NCI-H2107 treated with DMSO at 0.1 percent for 48 hours (cell line): ENCODE measurements around the gene FCHO2.

Experiments
- DNase-seq: peaks from one replicate; lab custom pipeline; 2025; ENCODE audit not compliant: unreplicated experiment; lab: John Stamatoyannopoulos, UW

Gene FCHO2

DNA sequence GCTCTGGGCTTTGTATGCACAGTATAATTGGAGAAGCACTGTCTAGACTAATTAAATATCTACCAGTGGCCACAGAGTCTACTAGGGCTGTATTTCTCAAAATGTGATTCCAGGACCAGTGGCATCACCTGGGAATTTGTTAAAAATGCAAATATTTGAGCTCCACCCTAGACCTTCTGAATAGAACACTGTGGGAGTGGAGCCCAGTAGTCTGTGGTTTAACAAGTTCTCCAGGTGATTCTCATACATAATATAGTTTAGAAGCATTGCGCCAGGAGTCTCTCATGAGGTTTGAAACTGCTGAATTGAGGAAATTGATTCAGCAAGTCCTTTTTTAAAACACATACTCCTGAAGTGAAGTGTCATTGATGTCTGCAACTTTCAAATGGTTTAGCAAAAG, 74.7 kb downstream of the FCHO2 start:
- DNase-seq = no peak

GRCh38 chr5:73030995-73031394, 75.2 kb downstream of the FCHO2 start:
- no peak for DNase-seq

DNA sequence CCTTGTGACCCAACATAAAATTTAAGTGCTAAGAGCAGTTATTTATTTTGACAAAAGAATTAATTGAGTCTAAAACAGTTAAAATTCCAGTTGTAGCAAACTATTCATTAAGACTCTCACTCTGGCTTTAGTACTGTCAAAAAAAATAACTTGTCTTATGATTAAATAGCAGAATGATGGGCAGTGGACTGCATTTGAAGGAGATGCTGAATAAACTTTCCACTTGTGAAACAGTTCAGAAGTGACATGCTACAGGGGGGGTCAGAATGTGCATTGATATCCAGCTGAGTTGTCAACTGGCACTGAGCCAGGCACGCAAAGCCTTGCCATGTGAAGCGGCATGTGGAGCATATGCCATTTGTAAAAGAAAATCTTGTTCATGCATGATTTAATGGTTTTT, 76.0 kb downstream of the FCHO2 start:
- no peak for DNase-seq

DNA sequence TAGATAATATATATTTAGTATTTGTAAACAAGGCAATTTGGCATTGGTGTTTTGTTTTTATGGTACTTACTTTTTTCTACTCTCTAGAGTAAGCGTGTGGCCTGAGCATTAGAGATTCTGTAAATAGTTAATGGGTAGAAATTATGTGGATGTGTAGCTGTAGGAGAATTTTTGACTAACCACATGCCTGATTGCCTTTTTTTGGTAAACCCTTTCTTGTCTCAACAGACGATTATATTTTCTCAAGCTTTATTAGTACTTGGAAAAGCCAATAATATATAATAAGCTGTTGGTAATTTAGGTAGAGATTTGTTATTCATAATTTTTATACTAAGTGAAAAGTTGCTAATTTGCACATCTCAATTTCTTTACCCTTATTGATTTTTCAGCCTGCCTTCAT, 76.8 kb downstream of the FCHO2 start:
- DNase-seq = no peak

DNA sequence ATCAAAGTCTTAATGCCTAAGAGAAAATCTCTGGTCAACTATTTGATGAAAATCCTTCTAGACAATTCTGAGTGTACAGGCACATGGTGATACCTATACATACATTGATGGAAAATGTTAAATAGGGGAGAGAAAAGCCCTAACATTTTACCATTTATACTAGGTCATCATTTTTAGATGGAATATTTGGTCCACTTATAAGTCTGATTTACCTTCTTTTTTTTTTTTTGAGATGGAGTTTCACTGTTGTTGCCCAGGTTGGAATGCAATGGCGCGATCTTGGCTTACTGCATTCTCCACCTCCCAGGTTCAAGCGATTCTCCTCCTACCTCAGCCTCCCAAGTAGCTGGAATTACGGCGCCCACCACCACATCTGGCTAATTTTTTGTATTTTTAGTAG, 81.7 kb downstream of the FCHO2 start:
- no peak for DNase-seq

GRCh38 chr5:73039082-73039481, 83.2 kb downstream of the FCHO2 start:
- no peak for DNase-seq

GRCh38 chr5:73042993-73043392, 87.2 kb downstream of the FCHO2 start:
- no peak for DNase-seq

GRCh38 chr5:73044546-73044945, 88.7 kb downstream of the FCHO2 start:
- no peak for DNase-seq

GRCh38 chr5:73045623-73046022, 89.8 kb downstream of the FCHO2 start:
- DNase-seq = no peak

GRCh38 chr5:73061593-73061992, 105.8 kb downstream of the FCHO2 start:
- no peak for DNase-seq

DNA sequence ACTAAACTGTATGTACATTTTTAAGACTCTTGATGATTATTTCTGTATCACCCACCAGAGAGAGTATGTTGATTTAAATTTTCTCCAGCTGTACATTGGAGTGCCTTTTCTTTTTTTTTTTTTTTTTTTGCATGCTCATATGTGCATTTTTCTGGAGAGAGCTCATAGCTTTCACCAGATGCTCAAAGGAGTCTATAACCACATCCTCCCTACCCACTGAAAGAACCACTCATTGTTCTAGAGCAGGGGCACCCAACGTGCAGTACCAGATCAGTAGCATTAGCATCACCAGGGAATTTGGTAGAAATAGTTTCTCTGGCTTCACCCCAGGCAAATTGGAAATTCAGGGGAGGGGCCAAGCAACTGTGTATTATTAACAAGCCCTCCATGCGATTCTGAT, 110.6 kb downstream of the FCHO2 start:
- no peak for DNase-seq

- DNase-seq = no peak
Observed at GRCh38 chr5:73067213-73067612, 111.4 kb downstream of the FCHO2 start.

- DNase-seq = no peak
Observed at GRCh38 chr5:73081093-73081492, 125.3 kb downstream of the FCHO2 start.

- no peak for DNase-seq
Observed at GRCh38 chr5:73088026-73088425, 132.2 kb downstream of the FCHO2 start.

GRCh38 chr5:73093943-73094342, 138.1 kb downstream of the FCHO2 start:
- no peak for DNase-seq

- DNase-seq = no peak
Observed at GRCh38 chr5:73094415-73094814, 138.6 kb downstream of the FCHO2 start.

GRCh38 chr5:73095564-73096238, 139.9 kb downstream of the FCHO2 start:
- no peak for DNase-seq

- no peak for DNase-seq
Observed at GRCh38 chr5:73096239-73096575, 140.4 kb downstream of the FCHO2 start.

DNA sequence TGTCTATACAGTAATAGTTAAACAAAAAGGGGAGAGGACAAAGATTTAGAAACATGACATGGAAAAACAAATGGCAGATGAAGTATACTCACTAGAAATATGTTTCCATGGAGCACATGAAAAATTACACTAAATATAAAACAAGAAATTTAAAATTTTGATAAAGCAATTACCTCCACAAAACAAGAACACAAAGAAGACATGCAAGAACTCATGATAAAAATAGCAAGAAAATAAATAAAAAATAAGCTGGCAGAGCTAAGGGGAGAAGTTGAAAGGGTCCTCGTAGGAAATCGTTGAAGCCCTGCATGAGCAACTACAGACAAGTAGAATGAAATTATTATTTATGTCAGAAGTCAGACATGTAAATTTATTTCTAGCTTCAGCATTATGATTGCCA, 141.9 kb downstream of the FCHO2 start:
- DNase-seq = no peak

- no peak for DNase-seq
Observed at GRCh38 chr5:73100109-73100508, 144.3 kb downstream of the FCHO2 start.

- no peak for DNase-seq
Observed at GRCh38 chr5:73103870-73104299, 148.0 kb downstream of the FCHO2 start.

GRCh38 chr5:73104326-73104725, 148.5 kb downstream of the FCHO2 start:
- no peak for DNase-seq

- no peak for DNase-seq
Observed at GRCh38 chr5:73106335-73106734, 150.5 kb downstream of the FCHO2 start.

DNA sequence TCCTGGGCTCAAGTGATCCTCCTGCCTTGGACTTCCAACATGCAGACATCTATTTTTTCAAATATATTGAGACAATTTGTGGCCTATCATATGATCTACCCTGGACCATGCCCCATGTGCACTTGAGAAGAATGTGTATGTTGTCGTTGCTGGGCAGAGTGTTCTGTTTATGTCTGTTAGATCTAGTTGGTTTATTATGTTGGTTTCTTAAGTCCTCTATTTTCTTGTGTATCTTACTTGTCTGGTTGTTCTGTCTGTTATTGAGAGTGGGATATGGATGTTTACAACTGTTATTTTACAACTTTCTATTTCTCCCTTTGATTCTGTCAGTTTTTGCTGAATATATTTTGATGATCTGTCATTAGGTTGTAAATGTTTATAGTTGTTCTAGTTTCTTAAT, 154.3 kb downstream of the FCHO2 start:
- no peak for DNase-seq
